AG04449 (cell line): ENCODE data around the gene CORO6.

ENCODE experiments used
- CTCF ChIA-PET: fragments of 350-600 bp; formaldehyde crosslinking; extraction: SDS; loops from one replicate; lab custom pipeline; 2021; ENCODE audit warnings: antibody characterized with exemption; lab: Yijun Ruan, JAX
- POLR2A ChIA-PET: fragments of 400-600, 350-600 bp; formaldehyde crosslinking; extraction: SDS; loops from one replicate; lab custom pipeline; 2020; ENCODE audit warnings: antibody characterized with exemption, inconsistent platforms; lab: Yijun Ruan, JAX
- DNase-seq: peaks from one replicate; pipeline ENCODE4 v3.0.0-alpha.2; 2010; ENCODE audit warnings: low read depth, low spot score
- H3K4me3 ChIP-seq: 2 replicates; pipeline ENCODE4 v1.5.1; 2011; ENCODE audit warnings: low read depth, mild to moderate bottlenecking, control low read depth, low read length
- CTCF ChIP-seq: IDR thresholded peaks from one replicate; pipeline ENCODE4 v1.5.1; 2011; ENCODE audit warnings: mild to moderate bottlenecking, moderate library complexity, low read length, control low read depth, inconsistent platforms; ENCODE audit not compliant: insufficient read depth; ENCODE audit errors: missing control alignments

Gene CORO6

GRCh38 chr17:29618272-29619065 is 4.2 kb downstream of the CORO6 start:
- POLR2A ChIA-PET: no interaction called here
- no peak for DNase-seq
- no peak overlapping the region for H3K4me3 ChIP-seq
- TF ChIP-seq CTCF: no peak
- CTCF ChIA-PET: interaction anchor here (0.7 to 12.9 kb wide), 39 partner anchors 9 to 649 kb away, joined by 3 to 210 read pairs (median 6); partner anchors contain the start of genes ABHD15, ANKRD13B and SSH2

GRCh38 chr17:29617481-29618271 is 5.0 kb downstream of the CORO6 start:
- peak; percentile 76 for TF ChIP-seq CTCF
- DNase-seq: no peak
- H3K4me3 ChIP-seq: peak overlapping the region; percentile 12
- ChIA-PET POLR2A (no interaction called here), CTCF (interaction anchor here (0.7 to 12.9 kb wide), 49 partner anchors 9 to 650 kb away, joined by 3 to 210 read pairs (median 5); partner anchors contain the start of genes ABHD15, ANKRD13B and SSH2)

GRCh38 chr17:29617125-29617480 is 5.6 kb downstream of the CORO6 start:
- ChIA-PET POLR2A (no interaction called here), CTCF (interaction anchor here (0.7 to 12.9 kb wide), 42 partner anchors 8 to 488 kb away, joined by 3 to 210 read pairs (median 5); partner anchors contain the start of genes ABHD15, ANKRD13B and SSH2)
- DNase-seq: no peak
- H3K4me3 ChIP-seq: peak overlapping the region; percentile 12; the same call in 1 of the 2 replicates
- TF ChIP-seq CTCF: peak; percentile 87

GRCh38 chr17:29616300-29617048 is 6.2 kb downstream of the CORO6 start:
- ChIA-PET CTCF (interaction anchor here (0.7 to 12.9 kb wide), 36 partner anchors 8 to 488 kb away, joined by 3 to 210 read pairs (median 6); partner anchors contain the start of genes ANKRD13B and SSH2), POLR2A (interaction anchor here (0.6 kb wide), 1 partner anchor 203 kb away, joined by 4 read pairs; no protein-coding TSS in a partner anchor)
- H3K4me3 ChIP-seq: peak overlapping the region; percentile 38; the same call in 1 of the 2 replicates
- TF ChIP-seq CTCF: no peak
- no peak for DNase-seq

- no peak for TF ChIP-seq CTCF
- ChIA-PET POLR2A (interaction anchor here (0.7 to 1.0 kb wide), 2 partner anchors 27 to 238 kb away, joined by 3 read pairs; no protein-coding TSS in a partner anchor), CTCF (interaction anchor here (0.8 to 12.9 kb wide), 19 partner anchors 8 to 489 kb away, joined by 3 to 210 read pairs (median 11); partner anchors contain the start of genes ANKRD13B, CORO6 and SSH2)
- DNase-seq: no peak
- peak overlapping the region; percentile 39 for H3K4me3 ChIP-seq
Observed at GRCh38 chr17:29615492-29616299, 7.0 kb downstream of the CORO6 start.
